ENCODE data around the gene INPP4A. TPM values are rescaled to one million over a fixed set of nuclear protein-coding genes. Genes with fewer than 3 reads are reported as not detected.

INPP4A gene
- total and polyA plus RNA-seq, 2 donors (not counting 3 experiments of a cell fraction or from before 2014, with no cell fraction given): 14.9 to 28.8 TPM

DNA sequence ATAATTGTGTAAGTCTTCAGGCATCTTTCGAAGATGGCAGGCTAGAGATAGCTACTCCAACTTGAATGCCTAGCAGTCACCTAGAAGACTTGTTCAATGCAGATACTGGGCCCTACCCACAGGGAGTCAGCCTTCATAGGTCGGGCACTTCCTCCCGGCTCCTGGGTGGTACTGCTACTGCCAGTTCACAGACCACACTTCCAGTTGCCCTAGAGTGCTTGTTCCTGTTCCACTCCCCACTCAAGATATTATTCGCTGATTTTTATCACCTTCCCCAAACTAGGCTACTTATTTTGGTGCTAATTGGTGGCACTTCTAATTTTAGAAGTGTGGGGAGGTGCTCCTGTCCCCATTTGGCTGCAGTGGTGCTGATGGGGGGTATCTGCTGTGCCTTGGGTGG lies 34.2 kb downstream of the INPP4A start:
- no peak overlapping the region for H3K9ac ChIP-seq (replicated peaks; ENCODE audit: extremely low read depth, insufficient read depth, low read length)
- intact Hi-C loops (cut with micrococcal nuclease) (no loop called here), dilution Hi-C loops (cut with MboI; ENCODE audit: extremely low pct_ligation_motif_present, low sequenced_read_pairs) (no loop called here)
- H3K36me3 ChIP-seq (ENCODE audit: control insufficient read depth in 2 of 2, extremely low read depth in 1 of 2, insufficient read depth in 2 of 2, low read length in 2 of 2): no peaks in the 10 kb centered on the region
- no peak overlapping the region for H3K4me3 ChIP-seq (replicated peaks in 1 of 3; ENCODE audit: insufficient read depth in 1 of 3, low read depth in 1 of 3, low read length in 3 of 3)
- H3K9me1 ChIP-seq (replicated peaks; ENCODE audit: control insufficient read depth, extremely low read depth, insufficient read depth, low read length): no peaks in the 10 kb centered on the region
- H3K4me2 ChIP-seq (ENCODE audit: insufficient read depth, low read length): no peak overlapping the region
- BruUV-seq (replicated peaks): no TSS peak
- no peaks in the 10 kb centered on the region for H4K20me1 ChIP-seq (replicated peaks; ENCODE audit: control insufficient read depth, extremely low read depth, insufficient read depth, low read length)
- H3K4me1 ChIP-seq (ENCODE audit: control insufficient read depth, extremely low read depth, insufficient read depth, low read length): peaks cover 14% of the 10 kb centered on the region
- ChIA-PET POLR2A (no interaction called here), CTCF (interaction anchor here (0.7 to 2.1 kb wide), 5 partner anchors 9 to 90 kb away, joined by 3 to 14 read pairs (median 5); no protein-coding TSS in a partner anchor)
- H2AFZ ChIP-seq (ENCODE audit: low read depth, low read length): no peak overlapping the region
- H3K79me2 ChIP-seq (ENCODE audit: control insufficient read depth, insufficient read depth, low read length): peaks cover 6% of the 10 kb centered on the region
- no peak overlapping the region for H3K27ac ChIP-seq (ENCODE audit: insufficient read depth, low read depth, low read length)
- DNase-seq (ENCODE audit: low read depth, low spot score) (no peak), FAIRE-seq (peak; percentile 53)
- no peaks in the 10 kb centered on the region for H3K9me3 ChIP-seq (replicated peaks; ENCODE audit: control insufficient read depth, insufficient read depth, low read length)
- no peaks in the 10 kb centered on the region for H3K27me3 ChIP-seq (ENCODE audit: control insufficient read depth in 2 of 2, insufficient read depth in 2 of 2, low read length in 2 of 2)
- TF ChIP-seq FOS (IDR thresholded peaks at IDR 0.05; ENCODE audit: borderline replicate concordance, insufficient read depth, low read length): no peak
- TF ChIP-seq, protein P1, sequence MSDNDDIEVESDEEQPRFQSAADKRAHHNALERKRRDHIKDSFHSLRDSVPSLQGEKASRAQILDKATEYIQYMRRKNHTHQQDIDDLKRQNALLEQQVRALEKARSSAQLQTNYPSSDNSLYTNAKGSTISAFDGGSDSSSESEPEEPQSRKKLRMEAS (IDR thresholded peaks at IDR 0.05; ENCODE audit: insufficient read depth, insufficient read length): no peak
- TF ChIP-seq JUN (IDR thresholded peaks at IDR 0.05; ENCODE audit: borderline replicate concordance, insufficient read depth, insufficient read length, low read depth): no peak
- TF ChIP-seq POLR2A (IDR thresholded peaks at IDR 0.05; ENCODE audit: low read depth, low read length): no peak
- TF ChIP-seq POLR2AphosphoS5 (IDR thresholded peaks at IDR 0.05; ENCODE audit: insufficient read depth, low read depth, low read length): no peak
- no peak for TF ChIP-seq CTCF (IDR thresholded peaks at IDR 0.05; ENCODE audit: extremely low read depth in 1 of 2, insufficient read depth in 1 of 2, low read depth in 1 of 2, low read length in 2 of 2)
- no peak for TF ChIP-seq GATA2 (IDR thresholded peaks at IDR 0.05; ENCODE audit: insufficient read depth, insufficient read length, low read depth, low read length)
- no peak for TF ChIP-seq EZH2 (IDR thresholded peaks at IDR 0.05; ENCODE audit: borderline replicate concordance, low read depth, low read length, severe bottlenecking)
- TF ChIP-seq MYC (IDR thresholded peaks at IDR 0.05; ENCODE audit: low read depth, low read length): no peak

Measured in endothelial cell of umbilical vein (primary cell).